ENCODE data around the gene ASPG.

- TF ChIP-seq CTCF (conservative IDR thresholded peaks at IDR 0.05) (no peak; the same call in 1 of the 2 replicates), ZFX (IDR thresholded peaks at IDR 0.05) (no peak)
Measured at GRCh38 chr14:104150136-104151025, 64.9 kb downstream of the ASPG start.

Data from C4-2B (cell line).